Trophoblast cell (in vitro differentiated cells and primary cell): Measurements from ENCODE around the gene METAP1D.

Experiments used
- DNase-seq, 2 donors: peaks; one replicate each; pipeline ENCODE4 v3.0.0-alpha.2; 2016
- H2AFZ ChIP-seq: 2 replicates; pipeline ENCODE4 v1.6.1; 2013; ENCODE audit warnings: low read length, moderate library complexity, mild to moderate bottlenecking; ENCODE audit not compliant: insufficient read depth, poor library complexity
- H2AK5ac ChIP-seq: 2 replicates; pipeline ENCODE4 v1.6.1; 2013; ENCODE audit warnings: mild to moderate bottlenecking, low read length
- H2BK120ac ChIP-seq: 2 replicates; pipeline ENCODE4 v1.6.1; 2013; ENCODE audit warnings: low read length, mild to moderate bottlenecking, moderate library complexity; ENCODE audit not compliant: insufficient read depth, poor library complexity
- H2BK12ac ChIP-seq: 2 replicates; pipeline ENCODE4 v1.6.1; 2013; ENCODE audit warnings: mild to moderate bottlenecking, low read length, moderate library complexity
- H2BK5ac ChIP-seq: 2 replicates; pipeline ENCODE4 v1.6.1; 2013; ENCODE audit warnings: low read length, low read depth, moderate library complexity, mild to moderate bottlenecking; ENCODE audit not compliant: poor library complexity
- H3K14ac ChIP-seq: 2 replicates; pipeline ENCODE4 v1.6.1; 2013; ENCODE audit warnings: mild to moderate bottlenecking, low read length
- H3K18ac ChIP-seq: 2 replicates; pipeline ENCODE4 v1.6.1; 2013; ENCODE audit warnings: mild to moderate bottlenecking, low read length
- H3K23ac ChIP-seq: 2 replicates; pipeline ENCODE4 v1.6.1; 2013; ENCODE audit warnings: low read length
- H3K27ac ChIP-seq: 2 replicates; pipeline ENCODE4 v1.5.1; 2013; ENCODE audit warnings: low read depth, mild to moderate bottlenecking, inconsistent platforms, low read length, moderate library complexity
- H3K27me3 ChIP-seq: 2 replicates; pipeline ENCODE4 v1.6.1; 2013; ENCODE audit warnings: inconsistent platforms, mild to moderate bottlenecking, low read length, moderate library complexity; ENCODE audit not compliant: insufficient read depth
- H3K36me3 ChIP-seq, 2 experiments: 1 replicate in 1 of 2; 2 replicates in 1 of 2; pipeline ENCODE4 v1.6.1; 2013; ENCODE audit warnings: low read length in 2 of 2, mild to moderate bottlenecking in 2 of 2, moderate library complexity in 1 of 2; ENCODE audit not compliant: insufficient read depth in 2 of 2, control insufficient read depth in 1 of 2
- H3K4ac ChIP-seq: 2 replicates; pipeline ENCODE4 v1.6.1; 2013; ENCODE audit warnings: low read depth, mild to moderate bottlenecking, low read length, moderate library complexity
- H3K4me1 ChIP-seq, 2 experiments: 1 replicate in 1 of 2; 2 replicates in 1 of 2; pipeline ENCODE4 v1.6.1; 2013; ENCODE audit warnings: low read length in 2 of 2, mild to moderate bottlenecking in 2 of 2, moderate library complexity in 1 of 2; ENCODE audit not compliant: insufficient read depth in 2 of 2, control insufficient read depth in 1 of 2
- H3K4me2 ChIP-seq: 2 replicates; pipeline ENCODE4 v1.6.1; 2013; ENCODE audit warnings: inconsistent platforms, mild to moderate bottlenecking, low read length, moderate library complexity
- H3K4me3 ChIP-seq: 2 replicates; pipeline ENCODE4 v1.5.1; 2013; ENCODE audit warnings: mild to moderate bottlenecking, low read depth, low read length, inconsistent platforms
- H3K79me1 ChIP-seq: one replicate; pipeline ENCODE4 v1.6.1; 2013; ENCODE audit warnings: low read length
- H3K79me2 ChIP-seq: 2 replicates; pipeline ENCODE4 v1.6.1; 2013; ENCODE audit warnings: low read length, mild to moderate bottlenecking; ENCODE audit not compliant: control insufficient read depth, insufficient read depth, poor library complexity
- H3K9ac ChIP-seq: 2 replicates; pipeline ENCODE4 v1.6.1; 2013; ENCODE audit warnings: mild to moderate bottlenecking, low read length
- H3K9me3 ChIP-seq: 2 replicates; pipeline ENCODE4 v1.6.1; 2013; ENCODE audit warnings: low read depth, mild to moderate bottlenecking, control low read depth, inconsistent platforms, low read length; ENCODE audit not compliant: insufficient read depth
- H4K12ac ChIP-seq: 2 replicates; pipeline ENCODE4 v1.6.1; 2013; ENCODE audit warnings: low read depth, mild to moderate bottlenecking, low read length, moderate library complexity
- H4K8ac ChIP-seq: 2 replicates; pipeline ENCODE4 v1.6.1; 2013; ENCODE audit warnings: low read depth, mild to moderate bottlenecking, low read length, moderate library complexity
- H4K91ac ChIP-seq: one replicate; pipeline ENCODE4 v1.6.1; 2013; ENCODE audit warnings: low read depth, mild to moderate bottlenecking, low read length, moderate library complexity
- WGBS: extraction: QIAGEN DNeasy Blood & Tissue Kit; methylation state at CpG from one replicate; pipeline ENCODE4 v1.1.7; 2013; ENCODE audit warnings: missing lambda C conversion rate; ENCODE audit not compliant: insufficient read length, insufficient coverage; ENCODE audit errors: extremely low coverage; 5-methylcytosine and 5-hydroxymethylcytosine counted together

The METAP1D gene

GRCh38 chr2:172101821-172102390 lies 102.2 kb downstream of the METAP1D start:
- Histone ChIP-seq H3K23ac (no peak overlapping the region), H3K36me3 (peaks cover 18% of the 10 kb centered on the region in 2 experiments), H3K27me3 (no peaks in the 10 kb centered on the region), H3K14ac (peak overlapping the region; percentile 91), H3K4me3 (peak overlapping the region; percentile 96), H2AK5ac (peak overlapping the region; percentile 76), H3K18ac (peak overlapping the region; percentile 94), H2BK120ac (peak overlapping the region; percentile 80), H3K9ac (peak overlapping the region; percentile 99), H3K9me3 (no peaks in the 10 kb centered on the region), H3K4ac (peak overlapping the region; percentile 98), H3K79me2 (peaks cover 32% of the 10 kb centered on the region), H3K27ac (peak overlapping the region; percentile 94), H3K4me1 (peaks cover 15 to 34% of the 10 kb centered on the region in 2 experiments), H2BK12ac (peak overlapping the region; percentile 46), H2BK5ac (peak overlapping the region; percentile 81), H4K12ac (peak overlapping the region; percentile 39), H2AFZ (peak overlapping the region; percentile 48), H3K4me2 (peak overlapping the region; percentile 87), H4K91ac (peak overlapping the region; percentile 87), H4K8ac (peak overlapping the region; percentile 61), H3K79me1 (peaks cover 47% of the 10 kb centered on the region)
- DNase-seq, result peak in 1 of 2 donors; percentile 38
- no CpG with 5 or more reads among the region's 36 CpGs for WGBS

DNA sequence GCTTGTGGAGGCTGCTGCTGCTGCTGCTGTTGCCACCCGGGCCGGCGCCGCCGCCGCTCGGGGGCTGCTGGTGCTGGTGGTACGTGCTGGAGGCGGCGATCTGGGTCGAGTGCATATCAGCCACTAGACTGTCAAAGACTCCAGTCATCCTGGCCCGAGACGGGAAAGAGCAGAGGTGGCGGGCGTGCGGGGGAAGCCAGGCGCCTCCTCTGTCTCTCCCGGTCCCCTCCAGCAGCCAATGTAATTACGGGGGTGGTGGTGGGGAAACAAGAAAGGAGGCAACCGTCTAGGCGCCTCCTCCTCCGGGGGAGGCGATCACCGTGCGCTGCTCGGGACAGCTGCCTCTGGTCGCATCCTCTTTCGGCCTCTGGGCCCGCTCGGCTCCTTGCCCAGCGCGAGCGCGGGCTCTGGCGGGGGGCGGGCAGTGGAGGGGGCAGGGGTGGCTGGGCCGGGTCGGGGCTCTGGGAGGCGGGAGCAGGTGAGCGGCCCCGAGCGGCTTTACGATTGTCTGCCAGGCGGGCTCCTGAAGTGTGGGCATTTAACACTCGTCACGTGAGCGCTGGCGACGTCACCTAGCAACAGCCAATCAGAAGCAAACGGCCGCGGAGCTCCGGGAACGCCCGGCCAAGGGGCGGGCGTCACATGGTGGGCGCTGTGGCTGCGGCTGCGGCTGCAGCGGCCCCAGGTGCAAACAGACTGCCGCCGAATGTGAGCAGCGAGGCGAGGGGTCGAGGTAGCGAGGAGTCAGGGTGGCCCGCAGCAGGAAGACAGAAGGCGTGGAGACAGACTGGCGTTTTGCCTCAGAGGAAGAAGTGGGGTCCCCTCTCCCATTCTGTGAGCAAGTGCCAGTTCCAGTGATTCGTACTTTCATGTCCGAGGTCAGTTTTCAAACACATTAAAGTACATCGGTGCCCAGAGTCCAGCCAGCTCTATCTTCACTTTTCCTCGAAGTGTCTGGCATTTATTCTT lies 102.9 kb downstream of the METAP1D start, which contains the start of gene DLX2:
DLX2 (minus strand) TSS at position 510 of the 969 bp plus-strand sequence; CDS start at position 148, 362 bp downstream.
- Histone ChIP-seq H3K36me3 (peaks cover 18% of the 10 kb centered on the region in 2 experiments), H4K12ac (peak within 1 kb of the TSS; percentile 39), H3K79me2 (peaks cover 30% of the 10 kb centered on the region), H3K9me3 (no peaks in the 10 kb centered on the region), H3K14ac (peak within 1 kb of the TSS; percentile 91), H3K9ac (peak within 1 kb of the TSS; percentile 99), H3K4me2 (peak within 1 kb of the TSS; percentile 91), H2AFZ (peak within 1 kb of the TSS; percentile 48), H2BK5ac (peak within 1 kb of the TSS; percentile 81), H3K4me1 (peaks cover 9 to 28% of the 10 kb centered on the region in 2 experiments), H4K8ac (peak within 1 kb of the TSS; percentile 61), H3K4ac (peak within 1 kb of the TSS; percentile 98), H2BK120ac (peak within 1 kb of the TSS; percentile 80), H3K18ac (peak within 1 kb of the TSS; percentile 94), H3K4me3 (peak within 1 kb of the TSS; percentile 96), H3K79me1 (peaks cover 39% of the 10 kb centered on the region), H4K91ac (peak within 1 kb of the TSS; percentile 87), H2BK12ac (peak within 1 kb of the TSS; percentile 46), H3K27ac (peak within 1 kb of the TSS; percentile 94), H2AK5ac (peak within 1 kb of the TSS; percentile 76), H3K27me3 (peaks cover 4% of the 10 kb centered on the region), H3K23ac (no peak within 1 kb of the TSS)
- DNase-seq, result peak; percentile 76 to 89
- WGBS, result no CpG with 5 or more reads among the region's 74 CpGs

DNA sequence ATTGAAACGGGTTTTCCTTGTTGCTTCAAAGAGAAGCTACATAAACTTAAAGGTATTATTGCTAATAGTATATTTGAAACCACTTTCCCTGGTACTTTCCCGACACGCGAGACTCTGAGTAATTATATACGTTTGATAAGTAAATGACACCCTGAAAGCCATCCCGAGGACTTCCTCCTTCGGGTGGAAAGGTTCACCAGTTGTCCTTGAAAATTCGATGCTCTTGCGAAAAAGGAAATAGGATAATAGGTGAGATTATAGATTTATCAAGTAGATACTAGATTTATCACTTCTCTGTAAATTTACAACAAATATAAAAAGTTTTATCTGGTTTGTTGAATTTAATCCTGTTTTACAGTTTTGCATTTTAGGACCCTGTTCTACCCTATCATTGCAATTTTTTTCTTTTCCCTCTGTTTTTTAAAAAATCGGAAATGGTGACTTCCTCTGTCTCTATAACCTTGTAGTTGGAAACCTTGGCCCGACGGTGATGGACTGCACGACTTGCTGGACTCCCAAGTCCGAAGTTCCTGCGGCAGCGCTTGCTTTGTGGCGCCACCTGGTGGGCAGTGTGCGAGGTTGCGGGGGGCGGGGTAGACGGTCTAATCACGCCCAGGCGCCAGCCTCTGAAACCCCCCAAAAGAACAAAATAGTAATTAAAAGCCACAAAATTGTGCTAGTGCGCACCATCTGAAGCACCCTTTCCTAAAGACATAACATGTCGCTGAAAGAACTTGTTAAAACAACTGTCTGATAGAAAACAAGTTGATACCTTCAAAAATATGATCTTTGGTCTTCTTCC lies 103.9 kb downstream of the METAP1D start:
- no peak overlapping the region for H4K91ac ChIP-seq
- H4K12ac ChIP-seq, result no peak overlapping the region
- no peak overlapping the region for H2AFZ ChIP-seq
- H3K23ac ChIP-seq, result no peak overlapping the region
- peak overlapping the region; percentile 20 for H3K4me2 ChIP-seq
- no CpG with 5 or more reads among the region's 25 CpGs for WGBS
- H3K4ac ChIP-seq, result no peak overlapping the region
- peaks cover 26% of the 10 kb centered on the region for H3K79me2 ChIP-seq
- no peak overlapping the region for H3K4me3 ChIP-seq
- no peak overlapping the region for H3K14ac ChIP-seq
- H2BK12ac ChIP-seq, result no peak overlapping the region
- no peaks in the 10 kb centered on the region for H3K9me3 ChIP-seq
- H3K27ac ChIP-seq, result no peak overlapping the region
- H3K9ac ChIP-seq, result no peak overlapping the region
- peaks cover 31% of the 10 kb centered on the region for H3K79me1 ChIP-seq
- H4K8ac ChIP-seq, result no peak overlapping the region
- H2BK5ac ChIP-seq, result no peak overlapping the region
- peaks cover 14 to 16% of the 10 kb centered on the region in 2 experiments for H3K36me3 ChIP-seq
- no peak overlapping the region for H2BK120ac ChIP-seq
- H2AK5ac ChIP-seq, result no peak overlapping the region
- H3K18ac ChIP-seq, result no peak overlapping the region
- H3K27me3 ChIP-seq, result peaks cover 8% of the 10 kb centered on the region
- peaks cover 1 to 19% of the 10 kb centered on the region in 2 experiments for H3K4me1 ChIP-seq
- peak; percentile 79 to 95 for DNase-seq
